B cell (primary cell): ENCODE data around the gene SLC25A21. TPM values are rescaled to one million over a fixed set of nuclear protein-coding genes. Genes with fewer than 3 reads are reported as not detected.

Experiments used
- ATAC-seq: fragments of 200-7000 bp; cut with Tn5 transposase; one replicate; pipeline ENCODE4 v1.10.0; 2021; ENCODE audit warnings: low read depth, mild to moderate bottlenecking, moderate number of reproducible peaks, moderate library complexity
- CTCF ChIA-PET: fragments of 350-600 bp; sonication (Branson Sonifier 250); formaldehyde crosslinking; loops from one replicate; lab custom pipeline; 2021; ENCODE audit warnings: antibody characterized with exemption, inconsistent platforms; lab: Charles Lee
- POLR2A ChIA-PET: fragments of 350-600 bp; sonication (Branson Sonifier 250); formaldehyde crosslinking; loops from one replicate; lab custom pipeline; 2021; ENCODE audit warnings: antibody characterized with exemption; lab: Charles Lee
- DNase-seq: peaks from one replicate; pipeline ENCODE4 v3.0.0; 2013
- H2AFZ ChIP-seq: 2 replicates; pipeline ENCODE4 v1.6.1; 2012; ENCODE audit warnings: mild to moderate bottlenecking, low read depth, low read length; ENCODE audit not compliant: insufficient read depth, poor library complexity, severe bottlenecking
- H3K27ac ChIP-seq, 2 donors: 1 replicate in 1 of 2; 2 replicates in 1 of 2; pipeline ENCODE4 v1.5.1; 2012 to 2013; ENCODE audit warnings: low read length in 2 of 2, mild to moderate bottlenecking in 2 of 2, moderate library complexity in 1 of 2
- H3K27me3 ChIP-seq, 4 experiments: fragments of 200-600 bp in 1 of 4; sonication (generic) in 1 of 4; replicated peaks in 1 of 4; 1 replicate in 2 of 4; 2 replicates in 2 of 4; pipeline versions ENCODE4 v1.6.1 to v1.7.0; 2013 to 2016; ENCODE audit warnings: low read length in 3 of 4, mild to moderate bottlenecking in 2 of 4, mixed read lengths in 1 of 4, moderate library complexity in 1 of 4; ENCODE audit not compliant: insufficient read depth in 4 of 4, control insufficient read depth in 3 of 4; ENCODE audit errors: control extremely low read depth in 1 of 4
- H3K36me3 ChIP-seq, 2 experiments: replicated peaks in 1 of 2; 1 replicate in 1 of 2; 2 replicates in 1 of 2; pipeline versions ENCODE4 v1.6.1 to v1.7.1; 2013; ENCODE audit warnings: low read length in 1 of 2; ENCODE audit not compliant: insufficient read depth in 2 of 2, control insufficient read depth in 1 of 2; ENCODE audit errors: control extremely low read depth in 1 of 2, extremely low read depth in 1 of 2
- H3K4me1 ChIP-seq, 2 donors: fragments of 200-600 bp in 1 of 2; sonication (generic) in 1 of 2; 1 replicate in 1 of 2; 2 replicates in 1 of 2; pipeline versions ENCODE4 v1.5.1 to v1.6.1; 2013 to 2017; ENCODE audit warnings: low read length in 2 of 2; ENCODE audit not compliant: control insufficient read depth in 2 of 2, insufficient read depth in 2 of 2
- H3K4me2 ChIP-seq: replicated peaks from 2 replicates; pipeline ENCODE3; 2012; ENCODE audit warnings: mild to moderate bottlenecking, low read depth, low read length; ENCODE audit not compliant: poor library complexity, severe bottlenecking
- H3K4me3 ChIP-seq, 5 experiments: fragments of 200-600 bp in 1 of 5; sonication (generic) in 1 of 5; 1 replicate in 3 of 5; 2 replicates in 2 of 5; pipeline versions ENCODE4 v1.5.1 to v1.7.0; 2011 to 2016; ENCODE audit warnings: low read length in 4 of 5, mild to moderate bottlenecking in 4 of 5, low read depth in 2 of 5, control low read depth in 1 of 5, moderate library complexity in 1 of 5; ENCODE audit not compliant: insufficient read depth in 1 of 5; ENCODE audit errors: control extremely low read depth in 1 of 5, extremely low read depth in 1 of 5
- H3K79me2 ChIP-seq: fragments of 200-600 bp; sonication (generic); one replicate; pipeline ENCODE4 v1.6.0; 2016; ENCODE audit warnings: low read length; ENCODE audit not compliant: control insufficient read depth, insufficient read depth
- H3K9ac ChIP-seq: fragments of 200-600 bp; sonication (generic); 2 replicates; pipeline ENCODE4 v1.6.1; 2017; ENCODE audit warnings: mild to moderate bottlenecking, low read length, moderate library complexity
- H3K9me3 ChIP-seq, 3 donors: one replicate each; pipeline versions ENCODE4 v1.6.1 to v1.7.1; 2013; ENCODE audit warnings: low read length in 2 of 3; ENCODE audit not compliant: control insufficient read depth in 2 of 3, insufficient read depth in 1 of 3; ENCODE audit errors: control extremely low read depth in 1 of 3
- H4K20me1 ChIP-seq: 2 replicates; pipeline ENCODE4 v1.6.0; 2012; ENCODE audit warnings: mild to moderate bottlenecking, low read length; ENCODE audit not compliant: insufficient read depth, control insufficient read depth, poor library complexity, severe bottlenecking
- H3K27ac Mint-ChIP-seq: one replicate; pipeline ENCODE4 v1.8.0; 2021; ENCODE audit warnings: mixed read lengths
- H3K27me3 Mint-ChIP-seq: one replicate; pipeline ENCODE4 v1.8.0; 2021; ENCODE audit warnings: mixed read lengths
- H3K4me1 Mint-ChIP-seq: one replicate; pipeline ENCODE4 v1.8.0; 2021; ENCODE audit warnings: mixed read lengths
- H3K4me3 Mint-ChIP-seq: one replicate; pipeline ENCODE4 v1.8.0; 2021; ENCODE audit warnings: mixed read lengths
- H3K9me3 Mint-ChIP-seq: one replicate; pipeline ENCODE4 v1.8.0; 2022; ENCODE audit warnings: mixed read lengths; ENCODE audit not compliant: insufficient read depth
- CTCF ChIP-seq: fragments of 200-600 bp; IDR thresholded peaks from one replicate; pipeline ENCODE4 v1.8.0; 2022; ENCODE audit warnings: antibody characterized with exemption, mild to moderate bottlenecking
- EZH2 ChIP-seq: IDR thresholded peaks from 2 replicates; pipeline ENCODE4 v1.6.1; 2012; ENCODE audit warnings: borderline replicate concordance, low read depth, mild to moderate bottlenecking, moderate library complexity, low read length; ENCODE audit not compliant: insufficient read depth, poor library complexity, severe bottlenecking
- WGBS: methylation state at CpG from one replicate; pipeline ENCODE4 v1.1.5; 2013; ENCODE audit warnings: missing lambda C conversion rate; ENCODE audit not compliant: insufficient coverage; 5-methylcytosine and 5-hydroxymethylcytosine counted together
- intact Hi-C: fragments of 100-400 bp; cut with micrococcal nuclease; formaldehyde crosslinking; loops from one replicate; pipeline ENCODE4 v1.10.0; 2022
- polyA plus RNA-seq: library from polyadenylated mRNA; depleted of rRNA; stranded (reverse); fragments of >200 nt; gene quantifications from 2 replicates; pipeline ENCODE4 v1.2.3, GENCODE V29; 2012
- total RNA-seq, 2 donors: library from RNA; stranded (reverse); fragments of 120-200 nt in 1 of 2; gene quantifications; 1 replicate in 1 of 2; 2 replicates in 1 of 2; pipeline versions ENCODE4 v1.2.3 to v1.2.4, GENCODE V29; 2013 to 2022

SLC25A21 gene
- total and polyA plus RNA-seq, 2 donors (not counting 1 experiment from before 2014, with no cell fraction given) = not detected

- Histone ChIP-seq H3K36me3 (no peaks in the 10 kb centered on the region), H3K27ac (no peak overlapping the region), H3K27me3 (no peaks in the 10 kb centered on the region), H4K20me1 (no peaks in the 10 kb centered on the region), H3K9ac (no peak overlapping the region), H3K79me2 (no peaks in the 10 kb centered on the region), H2AFZ (no peak overlapping the region), H3K9me3 (no peaks in the 10 kb centered on the region), H3K4me3 (no peak overlapping the region), H3K4me1 (no peaks in the 10 kb centered on the region), H3K4me2 (no peak overlapping the region)
- ChIA-PET POLR2A (no interaction called here), CTCF (no interaction called here)
- ATAC-seq = no peak
- no peaks in the 10 kb centered on the region for H3K4me1 Mint-ChIP-seq
- H3K4me3 Mint-ChIP-seq = no peak overlapping the region
- peaks cover 3% of the 10 kb centered on the region for H3K9me3 Mint-ChIP-seq
- intact Hi-C loops = no loop called here
- DNase-seq = no peak
- WGBS = no CpG with 5 or more reads among the region's 3 CpGs
- TF ChIP-seq EZH2 (no peak), CTCF (no peak)
- no peak overlapping the region for H3K27ac Mint-ChIP-seq
- H3K27me3 Mint-ChIP-seq = no peaks in the 10 kb centered on the region
Measured at GRCh38 chr14:37122288-37122687, 50.1 kb downstream of the SLC25A21 start.

- ChIA-PET CTCF (no interaction called here), POLR2A (no interaction called here)
- Histone ChIP-seq H3K4me3 (no peak overlapping the region), H4K20me1 (no peaks in the 10 kb centered on the region), H3K79me2 (no peaks in the 10 kb centered on the region), H2AFZ (no peak overlapping the region), H3K36me3 (no peaks in the 10 kb centered on the region), H3K9ac (no peak overlapping the region), H3K27ac (no peak overlapping the region), H3K27me3 (no peaks in the 10 kb centered on the region), H3K4me1 (no peaks in the 10 kb centered on the region), H3K9me3 (no peaks in the 10 kb centered on the region), H3K4me2 (no peak overlapping the region)
- intact Hi-C loops = no loop called here
- DNase-seq = no peak
- Mint-ChIP-seq H3K9me3 (peaks cover 3% of the 10 kb centered on the region), H3K4me3 (no peak overlapping the region), H3K4me1 (no peaks in the 10 kb centered on the region), H3K27me3 (no peaks in the 10 kb centered on the region), H3K27ac (no peak overlapping the region)
- 66% methylated on average over 3 of the region's 4 CpGs for WGBS
- TF ChIP-seq CTCF (no peak), EZH2 (no peak)
- ATAC-seq = no peak
Measured at GRCh38 chr14:37118673-37119366, 53.6 kb downstream of the SLC25A21 start.
